HEK293 (cell line): ENCODE measurements around the gene TMEM176A.

Source experiments
- CTCF ChIA-PET: fragments of 350-600 bp; formaldehyde crosslinking; extraction: SDS; loops from one replicate; lab custom pipeline; 2021; ENCODE audit warnings: antibody characterized with exemption; lab: Yijun Ruan, JAX
- POLR2A ChIA-PET: fragments of 300-600 bp; formaldehyde crosslinking; extraction: SDS; loops from one replicate; lab custom pipeline; 2020; ENCODE audit warnings: antibody characterized with exemption, inconsistent platforms; lab: Yijun Ruan, JAX
- H3K27ac ChIP-seq: fragments of 200-500 bp; sonication (Bioruptor generic); 2 replicates; pipeline ENCODE4 v1.5.1; 2014; ENCODE audit warnings: low read depth, low read length, control low read depth, inconsistent platforms; ENCODE audit errors: extremely low read depth
- H3K36me3 ChIP-seq, 2 experiments: fragments of 200-500 bp in 1 of 2; sonication (Bioruptor generic) in 1 of 2; 1 replicate in 1 of 2; 2 replicates in 1 of 2; pipeline ENCODE4 v1.5.1; 2014 to 2017; ENCODE audit warnings: inconsistent platforms in 2 of 2, low read length in 2 of 2; ENCODE audit not compliant: control insufficient read depth in 2 of 2, insufficient read depth in 1 of 2
- H3K4me1 ChIP-seq: fragments of 200-500 bp; sonication (Bioruptor generic); 2 replicates; pipeline ENCODE4 v1.5.1; 2014; ENCODE audit warnings: mild to moderate bottlenecking, low read length, inconsistent platforms; ENCODE audit not compliant: control insufficient read depth, insufficient read depth
- H3K4me3 ChIP-seq: 2 replicates; pipeline ENCODE4 v1.5.1; 2011; ENCODE audit warnings: low read depth, mild to moderate bottlenecking, control low read depth, low read length, moderate library complexity
- H3K9me3 ChIP-seq: fragments of 200-500 bp; sonication (Bioruptor generic); 2 replicates; pipeline ENCODE4 v1.5.1; 2014; ENCODE audit warnings: low read depth, low read length, inconsistent platforms; ENCODE audit not compliant: control insufficient read depth, insufficient read depth
- EGR2 ChIP-seq: fragments of 450-650 bp; formaldehyde crosslinking; IDR thresholded peaks from 2 replicates; pipeline ENCODE4 v1.5.1; 2016; ENCODE audit warnings: low read depth, missing biosample characterization, missing genetic modification characterization
- GLIS1 ChIP-seq: fragments of 450-650 bp; formaldehyde crosslinking; IDR thresholded peaks from 2 replicates; pipeline ENCODE4 v1.5.1; 2016; ENCODE audit warnings: missing biosample characterization, missing genetic modification characterization
- HOXD13 ChIP-seq: sonication (generic); formaldehyde crosslinking; IDR thresholded peaks from 2 replicates; pipeline ENCODE4 v1.8.0; 2022; ENCODE audit warnings: missing genetic modification reagents, borderline replicate concordance
- KLF1 ChIP-seq: fragments of 450-650 bp; formaldehyde crosslinking; IDR thresholded peaks from 2 replicates; pipeline ENCODE4 v1.5.1; 2016; ENCODE audit warnings: missing biosample characterization, missing genetic modification characterization
- ZBTB48 ChIP-seq: fragments of 450-650 bp; formaldehyde crosslinking; IDR thresholded peaks from 2 replicates; pipeline ENCODE4 v1.5.1; 2016; ENCODE audit warnings: missing biosample characterization, missing genetic modification characterization
- ZFHX2 ChIP-seq: fragments of 450-650 bp; formaldehyde crosslinking; conservative IDR thresholded peaks from 2 replicates; pipeline ENCODE4 v1.5.1; 2016; ENCODE audit warnings: missing biosample characterization, missing genetic modification characterization
- ZIC2 ChIP-seq: fragments of 450-650 bp; formaldehyde crosslinking; IDR thresholded peaks from 2 replicates; pipeline ENCODE4 v1.5.1; 2016; ENCODE audit warnings: missing biosample characterization, missing genetic modification characterization
- ZNF112 ChIP-seq: fragments of 450-650 bp; formaldehyde crosslinking; IDR thresholded peaks from 2 replicates; pipeline ENCODE4 v1.5.0; 2017; ENCODE audit warnings: missing biosample characterization, missing genetic modification characterization
- ZNF121 ChIP-seq: fragments of 450-650 bp; formaldehyde crosslinking; IDR thresholded peaks from 2 replicates; pipeline ENCODE4 v1.5.1; 2016; ENCODE audit warnings: missing biosample characterization, missing genetic modification characterization
- ZNF133 ChIP-seq: fragments of 450-650 bp; formaldehyde crosslinking; IDR thresholded peaks from 2 replicates; pipeline ENCODE4 v1.5.1; 2016; ENCODE audit warnings: missing biosample characterization, missing genetic modification characterization
- ZNF19 ChIP-seq: fragments of 450-650 bp; formaldehyde crosslinking; IDR thresholded peaks from 2 replicates; pipeline ENCODE4; 2016; ENCODE audit warnings: missing biosample characterization, missing genetic modification characterization, low read depth
- ZNF24 ChIP-seq: fragments of 450-650 bp; formaldehyde crosslinking; IDR thresholded peaks from 2 replicates; pipeline ENCODE4 v1.5.1; 2016; ENCODE audit warnings: missing biosample characterization, missing genetic modification characterization
- ZNF302 ChIP-seq: fragments of 450-650 bp; formaldehyde crosslinking; IDR thresholded peaks from 2 replicates; pipeline ENCODE4 v1.5.1; 2016; ENCODE audit warnings: missing biosample characterization, missing genetic modification characterization, low read depth
- ZNF350 ChIP-seq: fragments of 450-650 bp; formaldehyde crosslinking; IDR thresholded peaks from 2 replicates; pipeline ENCODE4 v1.5.0; 2017; ENCODE audit warnings: missing biosample characterization, mild to moderate bottlenecking, missing genetic modification characterization
- ZNF354C ChIP-seq: fragments of 450-650 bp; formaldehyde crosslinking; IDR thresholded peaks from 2 replicates; pipeline ENCODE4 v1.5.1; 2016; ENCODE audit warnings: missing biosample characterization, missing genetic modification characterization, low read depth, borderline replicate concordance
- ZNF521 ChIP-seq: fragments of 450-650 bp; formaldehyde crosslinking; IDR thresholded peaks from 2 replicates; pipeline ENCODE4 v1.5.1; 2017; ENCODE audit warnings: missing biosample characterization, mild to moderate bottlenecking, missing genetic modification characterization
- ZNF660 ChIP-seq: fragments of 450-650 bp; IDR thresholded peaks from 2 replicates; pipeline ENCODE4 v1.5.1; 2018; ENCODE audit warnings: missing biosample characterization, mild to moderate bottlenecking, missing genetic modification characterization
- ZNF670 ChIP-seq: fragments of 450-650 bp; formaldehyde crosslinking; IDR thresholded peaks from 2 replicates; pipeline ENCODE4 v1.5.1; 2016; ENCODE audit warnings: missing biosample characterization, missing genetic modification characterization, low read depth
- ZNF747 ChIP-seq: fragments of 450-650 bp; formaldehyde crosslinking; IDR thresholded peaks from 2 replicates; pipeline ENCODE4 v1.5.1; 2016; ENCODE audit warnings: missing biosample characterization, missing genetic modification characterization
- ZNF76 ChIP-seq: fragments of 450-650 bp; formaldehyde crosslinking; IDR thresholded peaks from 2 replicates; pipeline ENCODE4; 2016; ENCODE audit warnings: low read depth, missing biosample characterization, missing genetic modification characterization, borderline replicate concordance
- TF ChIP-seq, protein P1 (sequence below): fragments of 450-650 bp; formaldehyde crosslinking; IDR thresholded peaks from 2 replicates; pipeline ENCODE4 v1.5.1; 2017; ENCODE audit warnings: missing biosample characterization, missing genetic modification characterization
- TF ChIP-seq, protein P2 (sequence below): fragments of 450-650 bp; formaldehyde crosslinking; conservative IDR thresholded peaks from 2 replicates; pipeline ENCODE4 v1.5.1; 2016; ENCODE audit warnings: low read depth, missing biosample characterization, missing genetic modification characterization
- TF ChIP-seq, protein P3 (sequence below): fragments of 450-650 bp; formaldehyde crosslinking; IDR thresholded peaks from 2 replicates; pipeline ENCODE4 v1.5.1; 2016; ENCODE audit warnings: missing biosample characterization, missing genetic modification characterization
- TF ChIP-seq, protein P4 (sequence below): fragments of 450-650 bp; formaldehyde crosslinking; IDR thresholded peaks from 2 replicates; pipeline ENCODE4 v1.5.1; 2016; ENCODE audit warnings: missing biosample characterization, missing genetic modification characterization

The TMEM176A gene

DNA sequence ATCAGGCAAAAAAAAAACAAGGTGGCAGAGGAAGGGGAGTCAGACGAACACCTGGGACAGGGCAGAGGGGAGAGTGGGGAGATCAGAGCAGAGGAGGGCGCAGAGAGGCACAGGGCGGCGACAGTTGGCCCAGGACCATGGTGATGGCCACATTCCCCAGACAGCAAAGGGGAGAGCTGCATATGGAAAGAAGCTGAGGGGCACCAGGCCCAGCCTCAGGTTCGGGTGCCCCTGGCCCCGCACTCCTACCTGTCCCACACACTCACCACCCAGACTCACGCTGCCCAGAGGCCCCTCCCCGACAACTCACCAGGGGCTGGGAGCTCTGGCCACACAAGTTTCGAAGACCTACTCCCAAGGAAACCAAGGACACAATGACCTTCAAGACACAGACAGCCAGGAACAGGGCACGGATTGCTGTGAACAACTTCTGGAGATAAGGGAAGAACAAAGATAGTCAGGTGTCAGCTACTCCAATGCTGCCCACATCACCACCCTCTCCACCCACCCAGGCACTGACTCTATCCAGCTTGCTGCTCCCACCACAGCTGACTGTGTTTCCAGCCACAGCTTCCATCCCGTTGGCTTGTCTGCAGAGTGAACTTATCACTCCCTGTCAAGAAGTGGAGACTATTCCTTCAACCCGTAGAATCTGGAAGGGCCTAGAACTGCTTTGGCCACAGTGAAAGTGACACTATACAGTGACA is 8.7 kb upstream of the TMEM176A start:
- CTCF ChIA-PET: interaction anchor here (0.6 to 4.1 kb wide), 4 partner anchors 13 to 399 kb away, joined by 3 to 17 read pairs (median 4); no protein-coding TSS in a partner anchor
- H3K4me3 ChIP-seq: no peak overlapping the region
- POLR2A ChIA-PET: no interaction called here
- H3K9me3 ChIP-seq: no peaks in the 10 kb centered on the region
- TF ChIP-seq, protein P1, sequence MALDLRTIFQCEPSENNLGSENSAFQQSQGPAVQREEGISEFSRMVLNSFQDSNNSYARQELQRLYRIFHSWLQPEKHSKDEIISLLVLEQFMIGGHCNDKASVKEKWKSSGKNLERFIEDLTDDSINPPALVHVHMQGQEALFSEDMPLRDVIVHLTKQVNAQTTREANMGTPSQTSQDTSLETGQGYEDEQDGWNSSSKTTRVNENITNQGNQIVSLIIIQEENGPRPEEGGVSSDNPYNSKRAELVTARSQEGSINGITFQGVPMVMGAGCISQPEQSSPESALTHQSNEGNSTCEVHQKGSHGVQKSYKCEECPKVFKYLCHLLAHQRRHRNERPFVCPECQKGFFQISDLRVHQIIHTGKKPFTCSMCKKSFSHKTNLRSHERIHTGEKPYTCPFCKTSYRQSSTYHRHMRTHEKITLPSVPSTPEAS (tag by site-specific recombination): no peak
- TF ChIP-seq ZFHX2 (peak; percentile 64), EGR2 (tag by site-specific recombination) (peak; percentile 69; the same call in 1 of the 2 replicates)
- 0 out of 2 replicates have a peak, but pooled peaks cover 3% of the 10 kb centered on the region for H3K4me1 ChIP-seq
- no peak overlapping the region for H3K27ac ChIP-seq
- H3K36me3 ChIP-seq: no peaks in the 10 kb centered on the region

DNA sequence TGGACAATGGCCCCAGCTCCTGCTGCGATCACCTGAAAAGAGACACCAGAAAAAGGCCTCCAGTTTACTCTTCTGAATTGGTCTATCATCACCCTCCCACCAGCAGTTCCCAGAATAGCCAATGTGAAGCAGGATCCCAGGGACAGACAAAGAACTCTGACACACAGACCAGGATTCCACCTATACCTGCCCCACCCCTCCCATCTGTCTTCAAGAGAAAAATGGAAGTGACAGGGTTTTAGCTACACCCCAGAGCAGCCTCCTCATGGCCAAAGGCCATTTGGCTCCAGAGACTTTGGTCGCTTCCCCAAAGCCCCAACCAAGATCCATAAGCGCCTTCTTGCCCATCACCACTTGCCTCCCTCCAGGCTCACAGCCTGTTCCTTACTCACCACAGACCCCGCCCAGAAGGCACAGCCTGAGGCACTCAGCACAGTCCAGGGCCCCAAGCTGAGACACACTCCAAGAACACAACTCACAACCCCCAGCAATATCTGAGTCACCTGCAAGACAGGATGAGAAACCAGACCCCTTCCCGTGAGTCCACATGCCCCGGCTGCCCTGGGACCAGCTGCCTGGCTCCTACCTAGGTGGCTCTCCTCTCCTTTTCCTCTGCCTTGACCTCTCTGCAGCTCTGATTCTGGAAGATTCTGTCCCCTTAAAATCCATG is 6.9 kb upstream of the TMEM176A start:
- Histone ChIP-seq H3K4me3 (no peak overlapping the region), H3K9me3 (no peaks in the 10 kb centered on the region), H3K4me1 (no peaks in the 10 kb centered on the region), H3K27ac (no peak overlapping the region), H3K36me3 (no peaks in the 10 kb centered on the region)
- CTCF ChIA-PET: no interaction called here
- POLR2A ChIA-PET: interaction anchor here (0.5 kb wide), 1 partner anchor 50 kb away, joined by 3 read pairs; no protein-coding TSS in a partner anchor
- TF ChIP-seq ZNF670 (no peak), GLIS1 (tag by site-specific recombination) (peak; percentile 7; the same call in 1 of the 2 replicates), ZNF354C (tag by site-specific recombination) (no peak), ZIC2 (peak; percentile 80), ZNF19 (no peak)

DNA sequence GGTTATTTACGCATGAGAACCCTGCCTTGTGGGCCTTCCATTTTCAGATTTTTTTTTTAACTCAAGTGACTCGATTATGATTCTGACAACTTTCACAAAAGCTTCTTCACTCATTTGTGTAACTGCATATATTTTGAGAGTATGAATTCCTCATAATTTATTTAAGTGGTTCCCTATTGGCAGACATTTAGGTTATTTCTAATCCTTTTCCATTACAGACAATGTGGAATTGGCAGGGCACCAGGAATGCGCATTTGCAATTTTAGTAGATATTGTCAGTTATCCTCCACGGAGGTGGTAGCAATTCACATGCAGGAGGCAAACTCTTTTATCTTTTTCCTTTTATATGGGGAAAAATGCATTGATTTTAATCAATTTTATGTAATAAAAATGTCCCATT is 2.9 kb upstream of the TMEM176A start:
- Histone ChIP-seq H3K36me3 (no peaks in the 10 kb centered on the region), H3K9me3 (no peaks in the 10 kb centered on the region), H3K4me1 (no peaks in the 10 kb centered on the region), H3K27ac (no peak overlapping the region), H3K4me3 (no peak overlapping the region)
- ChIA-PET POLR2A (no interaction called here), CTCF (interaction anchor here (1.3 kb wide), 1 partner anchor 16 kb away, joined by 5 read pairs; no protein-coding TSS in a partner anchor)
- no peak for TF ChIP-seq KLF1 (tag by site-specific recombination)
- TF ChIP-seq, protein P2, sequence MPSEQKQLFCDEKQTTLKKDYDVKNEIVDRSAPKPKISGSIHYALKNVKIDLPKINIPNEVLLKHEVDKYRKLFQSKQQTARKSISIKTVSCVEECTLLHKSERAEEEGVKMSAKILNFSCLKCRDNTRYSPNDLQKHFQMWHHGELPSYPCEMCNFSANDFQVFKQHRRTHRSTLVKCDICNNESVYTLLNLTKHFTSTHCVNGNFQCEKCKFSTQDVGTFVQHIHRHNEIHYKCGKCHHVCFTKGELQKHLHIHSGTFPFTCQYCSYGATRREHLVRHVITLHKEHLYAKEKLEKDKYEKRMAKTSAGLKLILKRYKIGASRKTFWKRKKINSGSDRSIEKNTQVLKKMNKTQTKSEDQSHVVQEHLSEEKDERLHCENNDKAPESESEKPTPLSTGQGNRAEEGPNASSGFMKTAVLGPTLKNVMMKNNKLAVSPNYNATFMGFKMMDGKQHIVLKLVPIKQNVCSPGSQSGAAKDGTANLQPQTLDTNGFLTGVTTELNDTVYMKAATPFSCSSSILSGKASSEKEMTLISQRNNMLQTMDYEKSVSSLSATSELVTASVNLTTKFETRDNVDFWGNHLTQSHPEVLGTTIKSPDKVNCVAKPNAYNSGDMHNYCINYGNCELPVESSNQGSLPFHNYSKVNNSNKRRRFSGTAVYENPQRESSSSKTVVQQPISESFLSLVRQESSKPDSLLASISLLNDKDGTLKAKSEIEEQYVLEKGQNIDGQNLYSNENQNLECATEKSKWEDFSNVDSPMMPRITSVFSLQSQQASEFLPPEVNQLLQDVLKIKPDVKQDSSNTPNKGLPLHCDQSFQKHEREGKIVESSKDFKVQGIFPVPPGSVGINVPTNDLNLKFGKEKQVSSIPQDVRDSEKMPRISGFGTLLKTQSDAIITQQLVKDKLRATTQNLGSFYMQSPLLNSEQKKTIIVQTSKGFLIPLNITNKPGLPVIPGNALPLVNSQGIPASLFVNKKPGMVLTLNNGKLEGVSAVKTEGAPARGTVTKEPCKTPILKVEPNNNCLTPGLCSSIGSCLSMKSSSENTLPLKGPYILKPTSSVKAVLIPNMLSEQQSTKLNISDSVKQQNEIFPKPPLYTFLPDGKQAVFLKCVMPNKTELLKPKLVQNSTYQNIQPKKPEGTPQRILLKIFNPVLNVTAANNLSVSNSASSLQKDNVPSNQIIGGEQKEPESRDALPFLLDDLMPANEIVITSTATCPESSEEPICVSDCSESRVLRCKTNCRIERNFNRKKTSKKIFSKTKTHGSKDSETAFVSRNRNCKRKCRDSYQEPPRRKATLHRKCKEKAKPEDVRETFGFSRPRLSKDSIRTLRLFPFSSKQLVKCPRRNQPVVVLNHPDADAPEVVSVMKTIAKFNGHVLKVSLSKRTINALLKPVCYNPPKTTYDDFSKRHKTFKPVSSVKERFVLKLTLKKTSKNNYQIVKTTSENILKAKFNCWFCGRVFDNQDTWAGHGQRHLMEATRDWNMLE (tag by site-specific recombination): no peak
- TF ChIP-seq HOXD13 (CRISPR knock-in tag): no peak
- TF ChIP-seq ZNF660 (tag by site-specific recombination): no peak
- no peak for TF ChIP-seq ZNF121 (tag by site-specific recombination)
- TF ChIP-seq, protein P3, sequence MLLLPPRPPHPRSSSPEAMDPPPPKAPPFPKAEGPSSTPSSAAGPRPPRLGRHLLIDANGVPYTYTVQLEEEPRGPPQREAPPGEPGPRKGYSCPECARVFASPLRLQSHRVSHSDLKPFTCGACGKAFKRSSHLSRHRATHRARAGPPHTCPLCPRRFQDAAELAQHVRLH: no peak
- TF ChIP-seq ZNF112 (tag by site-specific recombination): no peak
- TF ChIP-seq ZNF302 (tag by site-specific recombination): no peak
- no peak for TF ChIP-seq ZNF24 (tag by site-specific recombination)
- no peak for TF ChIP-seq ZBTB48
- no peak for TF ChIP-seq ZNF747 (tag by site-specific recombination)
- no peak for TF ChIP-seq ZNF133 (tag by site-specific recombination)
- no peak for TF ChIP-seq ZNF521 (tag by site-specific recombination)
- TF ChIP-seq, protein P4, sequence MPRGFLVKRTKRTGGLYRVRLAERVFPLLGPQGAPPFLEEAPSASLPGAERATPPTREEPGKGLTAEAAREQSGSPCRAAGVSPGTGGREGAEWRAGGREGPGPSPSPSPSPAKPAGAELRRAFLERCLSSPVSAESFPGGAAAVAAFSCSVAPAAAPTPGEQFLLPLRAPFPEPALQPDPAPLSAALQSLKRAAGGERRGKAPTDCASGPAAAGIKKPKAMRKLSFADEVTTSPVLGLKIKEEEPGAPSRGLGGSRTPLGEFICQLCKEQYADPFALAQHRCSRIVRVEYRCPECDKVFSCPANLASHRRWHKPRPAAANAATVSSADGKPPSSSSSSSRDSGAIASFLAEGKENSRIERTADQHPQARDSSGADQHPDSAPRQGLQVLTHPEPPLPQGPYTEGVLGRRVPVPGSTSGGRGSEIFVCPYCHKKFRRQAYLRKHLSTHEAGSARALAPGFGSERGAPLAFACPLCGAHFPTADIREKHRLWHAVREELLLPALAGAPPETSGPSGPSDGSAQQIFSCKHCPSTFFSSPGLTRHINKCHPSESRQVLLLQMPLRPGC (tag by site-specific recombination): no peak
- no peak for TF ChIP-seq ZNF76 (tag by site-specific recombination)
- no peak for TF ChIP-seq ZNF350 (tag by site-specific recombination)
